HG03442 (cell line): ENCODE measurements around the gene LGALS3.

Experiments
- ATAC-seq: cut with Tn5 transposase; IDR thresholded peaks from one replicate; pipeline ENCODE4 v1.9.1; 2021; ENCODE audit warnings: mild to moderate bottlenecking, moderate library complexity; ENCODE audit not compliant: unreplicated experiment

Gene LGALS3

GRCh38 chr14:55111122-55111708 lies 17.8 kb upstream of the LGALS3 start:
- no peak for ATAC-seq

- ATAC-seq = no peak
These were observed 14.3 kb upstream of the LGALS3 start for GRCh38 chr14:55114720-55115119.

- no peak for ATAC-seq
These were observed 13.6 kb upstream of the LGALS3 start for GRCh38 chr14:55115460-55115859.

- ATAC-seq = no peak
These were observed 13.2 kb upstream of the LGALS3 start for GRCh38 chr14:55115861-55116245.

GRCh38 chr14:55116246-55117030 lies 12.6 kb upstream of the LGALS3 start:
- no peak for ATAC-seq

GRCh38 chr14:55117803-55118441 lies 11.1 kb upstream of the LGALS3 start:
- no peak for ATAC-seq

- ATAC-seq = no peak
These were observed 10.3 kb upstream of the LGALS3 start for GRCh38 chr14:55118761-55119160.

- no peak for ATAC-seq
These were observed 8.2 kb upstream of the LGALS3 start for GRCh38 chr14:55120571-55121495.

GRCh38 chr14:55121628-55122439 lies 7.2 kb upstream of the LGALS3 start:
- ATAC-seq = no peak

GRCh38 chr14:55122440-55122986 lies 6.5 kb upstream of the LGALS3 start:
- no peak for ATAC-seq

GRCh38 chr14:55123101-55123500 lies 6.0 kb upstream of the LGALS3 start:
- ATAC-seq = no peak

- ATAC-seq = no peak
These were observed 5.0 kb upstream of the LGALS3 start for GRCh38 chr14:55123852-55124639.

GRCh38 chr14:55124774-55125386 lies 4.2 kb upstream of the LGALS3 start:
- ATAC-seq = no peak

GRCh38 chr14:55125403-55125802 lies 3.6 kb upstream of the LGALS3 start:
- no peak for ATAC-seq

- no peak for ATAC-seq
These were observed 3.0 kb upstream of the LGALS3 start for GRCh38 chr14:55126034-55126433.

GRCh38 chr14:55126932-55127459 lies 2.1 kb upstream of the LGALS3 start:
- ATAC-seq = no peak

- ATAC-seq = no peak
These were observed 1.5 kb upstream of the LGALS3 start for GRCh38 chr14:55127460-55127951.

- ATAC-seq = no peak
These were observed 516 bp upstream of the LGALS3 start for GRCh38 chr14:55128386-55129085.
